ENCODE measurements around the gene RAB44. TPM values are rescaled to one million over a fixed set of nuclear protein-coding genes. Genes with fewer than 3 reads are reported as not detected.

Gene RAB44
- total RNA-seq, 4 donors from 2014 or later, result 0.30 to 1.0 (median 0.63) TPM

- H3K4me3 ChIP-seq, result no peak overlapping the region
- H3K36me3 ChIP-seq, result no peaks in the 10 kb centered on the region
- peaks cover 0 to 25% (median 17%) of the 10 kb centered on the region in 4 donors for H3K4me1 ChIP-seq
- 91 to 95% methylated on average over 2 of the region's 2 CpGs for WGBS, 2 donors
- DNase-seq (ENCODE audit: low spot score in 2 of 2), result no peak
- H3K27ac ChIP-seq, result peak overlapping the region; percentile 21 to 86 (median 56)
- no peaks in the 10 kb centered on the region for H3K9me3 ChIP-seq
- H3K27me3 ChIP-seq, result no peaks in the 10 kb centered on the region
- TF ChIP-seq POLR2A (IDR thresholded peaks at IDR 0.05) (no peak), EP300 (IDR thresholded peaks at IDR 0.05) (no peak), CTCF (IDR thresholded peaks at IDR 0.05) (no peak)
These were observed 31.3 kb upstream of the RAB44 start for GRCh38 chr6:36666287-36666686.

GRCh38 chr6:36666826-36667591, 30.6 kb upstream of the RAB44 start:
- H3K27me3 ChIP-seq, result no peaks in the 10 kb centered on the region
- H3K36me3 ChIP-seq, result no peaks in the 10 kb centered on the region
- H3K4me3 ChIP-seq, result no peak overlapping the region
- no peaks in the 10 kb centered on the region for H3K9me3 ChIP-seq
- peak; percentile 74 to 78 for DNase-seq (ENCODE audit: low spot score in 2 of 2)
- WGBS, 2 donors, result 14 to 24% methylated on average over 9 of the region's 9 CpGs
- TF ChIP-seq EP300 (IDR thresholded peaks at IDR 0.05) (peak in 1 of 2 donors; percentile 94), CTCF (IDR thresholded peaks at IDR 0.05) (peak in 1 of 5 experiments; percentile 16), POLR2A (IDR thresholded peaks at IDR 0.05) (peak in 1 of 2 donors; percentile 44)
- peaks cover 0 to 24% (median 17%) of the 10 kb centered on the region in 4 donors for H3K4me1 ChIP-seq
- peak overlapping the region; percentile 37 to 86 (median 71) for H3K27ac ChIP-seq

- no peak overlapping the region for H3K27ac ChIP-seq
These were observed 29.0 kb upstream of the RAB44 start for GRCh38 chr6:36668591-36668990.

GRCh38 chr6:36669002-36669401, 28.6 kb upstream of the RAB44 start:
- H3K36me3 ChIP-seq, result no peaks in the 10 kb centered on the region
- peaks cover 0 to 24% (median 15%) of the 10 kb centered on the region in 4 donors for H3K4me1 ChIP-seq
- no peak overlapping the region for H3K4me3 ChIP-seq
- 81 to 88% methylated on average over 6 of the region's 6 CpGs for WGBS, 2 donors
- TF ChIP-seq EP300 (IDR thresholded peaks at IDR 0.05), result no peak
- TF ChIP-seq CTCF (IDR thresholded peaks at IDR 0.05), result no peak
- no peak for TF ChIP-seq POLR2A (IDR thresholded peaks at IDR 0.05)
- no peaks in the 10 kb centered on the region for H3K27me3 ChIP-seq
- no peak overlapping the region for H3K27ac ChIP-seq
- DNase-seq (ENCODE audit: low spot score in 2 of 2), result no peak
- H3K9me3 ChIP-seq, result no peaks in the 10 kb centered on the region

More at GRCh38 chr6:36668591-36668990, 29.0 kb upstream of the RAB44 start:
- WGBS, 2 donors, result 84 to 88% methylated on average over 7 of the region's 7 CpGs
- no peaks in the 10 kb centered on the region for H3K9me3 ChIP-seq
- H3K36me3 ChIP-seq, result no peaks in the 10 kb centered on the region
- H3K27me3 ChIP-seq, result no peaks in the 10 kb centered on the region
- TF ChIP-seq POLR2A (IDR thresholded peaks at IDR 0.05), result no peak
- no peak for TF ChIP-seq CTCF (IDR thresholded peaks at IDR 0.05)
- TF ChIP-seq EP300 (IDR thresholded peaks at IDR 0.05), result no peak
- peaks cover 0 to 24% (median 15%) of the 10 kb centered on the region in 4 donors for H3K4me1 ChIP-seq
- H3K4me3 ChIP-seq, result no peak overlapping the region
- DNase-seq (ENCODE audit: low spot score in 2 of 2), result no peak

GRCh38 chr6:36670271-36670670, 27.4 kb upstream of the RAB44 start:
- no peak for DNase-seq (ENCODE audit: low spot score in 2 of 2)
- no peaks in the 10 kb centered on the region for H3K27me3 ChIP-seq
- WGBS, 2 donors, result 94 to 95% methylated on average over 7 of the region's 7 CpGs
- H3K4me3 ChIP-seq, result no peak overlapping the region
- H3K27ac ChIP-seq, result no peak overlapping the region
- TF ChIP-seq POLR2A (IDR thresholded peaks at IDR 0.05) (no peak), EP300 (IDR thresholded peaks at IDR 0.05) (no peak), CTCF (IDR thresholded peaks at IDR 0.05) (no peak)
- H3K9me3 ChIP-seq, result no peaks in the 10 kb centered on the region
- H3K36me3 ChIP-seq, result no peaks in the 10 kb centered on the region
- H3K4me1 ChIP-seq, result peaks cover 0 to 24% (median 15%) of the 10 kb centered on the region in 4 donors

Measured in tibial nerve (tissue), 4 donors.